Measurements from ENCODE around the gene RPS6KA2.

DNA sequence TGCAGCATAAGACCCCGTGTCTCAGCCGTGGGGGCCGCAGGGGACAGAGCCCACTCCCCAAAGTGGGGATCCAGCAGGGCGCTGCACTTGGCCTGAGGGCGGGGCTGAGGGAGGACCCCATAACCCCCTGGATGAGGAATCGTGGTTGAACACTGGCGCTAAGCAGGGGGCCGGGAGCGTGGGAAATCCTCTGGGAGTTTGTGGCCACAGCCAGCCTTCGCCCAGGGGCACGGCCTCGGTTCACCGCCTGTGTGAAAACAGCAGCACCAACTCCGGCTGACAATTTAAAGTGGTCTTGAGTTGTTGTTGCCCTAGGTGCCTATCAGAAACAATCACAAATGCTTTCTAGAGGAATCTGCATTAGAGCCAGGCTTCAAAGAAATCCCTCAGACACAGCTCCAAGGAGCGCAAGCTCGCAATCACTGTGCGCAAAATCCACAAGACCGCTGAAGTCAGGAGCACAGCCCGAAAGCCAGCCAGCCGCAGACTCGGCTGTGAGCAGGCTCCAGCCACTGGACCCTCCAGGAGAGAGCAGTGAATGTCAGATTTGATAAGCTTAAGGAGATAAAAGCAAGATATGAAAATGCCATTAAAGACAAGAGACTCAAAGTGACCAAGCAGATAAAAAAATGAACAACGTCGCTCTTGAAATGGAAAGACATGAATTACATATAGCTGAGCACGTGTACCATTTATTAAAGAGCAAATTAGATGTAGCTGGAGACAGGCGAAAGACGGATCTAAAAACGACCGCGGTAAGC is 10.9 kb upstream of the RPS6KA2 start:
- TF ChIP-seq, protein P1, sequence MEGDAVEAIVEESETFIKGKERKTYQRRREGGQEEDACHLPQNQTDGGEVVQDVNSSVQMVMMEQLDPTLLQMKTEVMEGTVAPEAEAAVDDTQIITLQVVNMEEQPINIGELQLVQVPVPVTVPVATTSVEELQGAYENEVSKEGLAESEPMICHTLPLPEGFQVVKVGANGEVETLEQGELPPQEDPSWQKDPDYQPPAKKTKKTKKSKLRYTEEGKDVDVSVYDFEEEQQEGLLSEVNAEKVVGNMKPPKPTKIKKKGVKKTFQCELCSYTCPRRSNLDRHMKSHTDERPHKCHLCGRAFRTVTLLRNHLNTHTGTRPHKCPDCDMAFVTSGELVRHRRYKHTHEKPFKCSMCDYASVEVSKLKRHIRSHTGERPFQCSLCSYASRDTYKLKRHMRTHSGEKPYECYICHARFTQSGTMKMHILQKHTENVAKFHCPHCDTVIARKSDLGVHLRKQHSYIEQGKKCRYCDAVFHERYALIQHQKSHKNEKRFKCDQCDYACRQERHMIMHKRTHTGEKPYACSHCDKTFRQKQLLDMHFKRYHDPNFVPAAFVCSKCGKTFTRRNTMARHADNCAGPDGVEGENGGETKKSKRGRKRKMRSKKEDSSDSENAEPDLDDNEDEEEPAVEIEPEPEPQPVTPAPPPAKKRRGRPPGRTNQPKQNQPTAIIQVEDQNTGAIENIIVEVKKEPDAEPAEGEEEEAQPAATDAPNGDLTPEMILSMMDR (IDR thresholded peaks at IDR 0.05) = no peak
- no peak for TF ChIP-seq ZFX (IDR thresholded peaks at IDR 0.05; ENCODE audit: borderline replicate concordance)

Measured in 22Rv1 (cell line).